IMR-90 (cell line): ENCODE measurements around the gene OR10G2. TPM values are rescaled to one million over a fixed set of nuclear protein-coding genes. Genes with fewer than 3 reads are reported as not detected.

Experiments
- ATAC-seq: fragments of 200-7000 bp; cut with Tn5 transposase; 2 replicates; pipeline ENCODE4 v1.9.1; 2020; ENCODE audit warnings: low read depth, mild to moderate bottlenecking, moderate library complexity
- BruUV-seq: library from RNA; stranded (reverse); fragments of 400-500 nt; replicated peaks from 2 replicates; lab custom pipeline; 2021; lab: Mats Ljungman, UMichigan
- CTCF ChIA-PET: fragments of 300-600 bp; formaldehyde crosslinking; extraction: SDS; loops from one replicate; lab custom pipeline; 2021; ENCODE audit warnings: antibody characterized with exemption; lab: Yijun Ruan, JAX
- POLR2A ChIA-PET: fragments of 300-600 bp; sonication (Branson Sonifier 250); formaldehyde crosslinking; loops from one replicate; lab custom pipeline; 2022; ENCODE audit warnings: antibody characterized with exemption; ENCODE audit not compliant: unreplicated experiment; lab: Charles Lee
- DNase-seq: peaks from one replicate; pipeline ENCODE4 v3.0.0; 2013
- H2AFZ ChIP-seq: replicated peaks from 2 replicates; pipeline ENCODE3; 2013; ENCODE audit warnings: low read length, mild to moderate bottlenecking; ENCODE audit not compliant: poor library complexity
- H2AK5ac ChIP-seq: 2 replicates; pipeline ENCODE4 v1.6.1; 2013; ENCODE audit warnings: low read depth, low read length, inconsistent platforms
- H2AK9ac ChIP-seq: replicated peaks from 2 replicates; pipeline ENCODE3; 2013; ENCODE audit warnings: mild to moderate bottlenecking, low read depth, low read length, moderate library complexity; ENCODE audit not compliant: poor library complexity
- H2BK120ac ChIP-seq: 2 replicates; pipeline ENCODE4 v1.6.1; 2013; ENCODE audit warnings: low read depth, low read length, inconsistent platforms
- H2BK15ac ChIP-seq: 3 replicates; pipeline ENCODE4 v1.6.1; 2013; ENCODE audit warnings: low read depth, low read length, inconsistent platforms
- H2BK20ac ChIP-seq: 2 replicates; pipeline ENCODE4 v1.6.1; 2013; ENCODE audit warnings: low read depth, mild to moderate bottlenecking, inconsistent platforms, low read length, moderate library complexity
- H2BK5ac ChIP-seq: 2 replicates; pipeline ENCODE4 v1.6.1; 2013; ENCODE audit warnings: mild to moderate bottlenecking, low read depth, low read length, inconsistent platforms; ENCODE audit not compliant: poor library complexity, severe bottlenecking
- H3K14ac ChIP-seq: replicated peaks from 2 replicates; pipeline ENCODE4 v1.6.1; 2013; ENCODE audit warnings: low read depth, low read length, inconsistent platforms
- H3K18ac ChIP-seq: 2 replicates; pipeline ENCODE4 v1.6.1; 2013; ENCODE audit warnings: low read depth, low read length, control low read depth
- H3K23ac ChIP-seq: 2 replicates; pipeline ENCODE4 v1.6.1; 2013; ENCODE audit warnings: low read depth, low read length, inconsistent platforms
- H3K27ac ChIP-seq: 2 replicates; pipeline ENCODE4 v1.5.1; 2013; ENCODE audit warnings: mild to moderate bottlenecking, control low read depth, low read length; ENCODE audit not compliant: insufficient read depth
- H3K27me3 ChIP-seq: 2 replicates; pipeline ENCODE4 v1.6.1; 2013; ENCODE audit warnings: low read length; ENCODE audit not compliant: control insufficient read depth, insufficient read depth
- H3K36me3 ChIP-seq: 2 replicates; pipeline ENCODE4 v1.6.1; 2013; ENCODE audit warnings: low read length, mixed read lengths; ENCODE audit not compliant: control insufficient read depth, insufficient read depth
- H3K4ac ChIP-seq: 2 replicates; pipeline ENCODE4 v1.6.1; 2013; ENCODE audit warnings: low read depth, low read length, inconsistent platforms
- H3K4me1 ChIP-seq: 2 replicates; pipeline ENCODE4 v1.6.1; 2013; ENCODE audit warnings: low read length, mixed read lengths; ENCODE audit not compliant: control insufficient read depth, insufficient read depth
- H3K4me2 ChIP-seq: 2 replicates; pipeline ENCODE4 v1.6.1; 2013; ENCODE audit warnings: low read depth, mild to moderate bottlenecking, control low read depth, low read length, moderate library complexity
- H3K4me3 ChIP-seq: 2 replicates; pipeline ENCODE4 v1.5.1; 2013; ENCODE audit warnings: low read depth, mild to moderate bottlenecking, control low read depth, low read length, moderate library complexity; ENCODE audit not compliant: insufficient read depth
- H3K56ac ChIP-seq: 2 replicates; pipeline ENCODE4 v1.6.1; 2013; ENCODE audit warnings: low read length, inconsistent platforms; ENCODE audit not compliant: insufficient read depth; ENCODE audit errors: extremely low read depth
- H3K79me1 ChIP-seq, 2 experiments: 2 replicates each; pipeline ENCODE4 v1.6.1; 2013; ENCODE audit warnings: low read length in 2 of 2, inconsistent platforms in 1 of 2, low read depth in 1 of 2
- H3K9ac ChIP-seq: 2 replicates; pipeline ENCODE4 v1.6.1; 2013; ENCODE audit warnings: low read depth, low read length, control low read depth
- H3K9me1 ChIP-seq: 2 replicates; pipeline ENCODE4 v1.6.1; 2013; ENCODE audit warnings: low read length, inconsistent platforms; ENCODE audit not compliant: insufficient read depth
- H3K9me3 ChIP-seq: 2 replicates; pipeline ENCODE4 v1.6.1; 2013; ENCODE audit warnings: low read length; ENCODE audit not compliant: control insufficient read depth, insufficient read depth
- H4K20me1 ChIP-seq: 2 replicates; pipeline ENCODE4 v1.6.1; 2013; ENCODE audit warnings: low read length, inconsistent platforms; ENCODE audit not compliant: insufficient read depth
- H4K5ac ChIP-seq: 2 replicates; pipeline ENCODE4 v1.6.1; 2013; ENCODE audit warnings: mild to moderate bottlenecking, low read depth, low read length, control low read depth
- H4K8ac ChIP-seq, 2 experiments: 2 replicates each; pipeline ENCODE4 v1.6.1; 2013; ENCODE audit warnings: low read depth in 2 of 2, low read length in 2 of 2, control low read depth in 1 of 2, inconsistent platforms in 1 of 2
- H4K91ac ChIP-seq: 2 replicates; pipeline ENCODE4 v1.6.1; 2013; ENCODE audit warnings: low read depth, low read length, inconsistent platforms; ENCODE audit not compliant: insufficient read depth
- BHLHE40 ChIP-seq: fragments of 150-350 bp; IDR thresholded peaks from 2 replicates; pipeline ENCODE4 v1.6.1; 2016; ENCODE audit warnings: mild to moderate bottlenecking, low read depth, low read length
- CEBPB ChIP-seq: IDR thresholded peaks from 2 replicates; pipeline ENCODE4 v1.6.1; 2012; ENCODE audit warnings: low read depth, low read length, improper control_type of control experiment
- CHD1 ChIP-seq: IDR thresholded peaks from 2 replicates; pipeline ENCODE4 v1.6.1; 2012; ENCODE audit warnings: low read depth, low read length, improper control_type of control experiment
- CTCF ChIP-seq: conservative IDR thresholded peaks from 2 replicates; pipeline ENCODE4 v1.5.1; 2012; ENCODE audit warnings: mild to moderate bottlenecking, low read depth, low read length, improper control_type of control experiment
- ELK1 ChIP-seq: fragments of 150-350 bp; IDR thresholded peaks from 2 replicates; pipeline ENCODE4 v1.6.1; 2016; ENCODE audit warnings: low read depth, mild to moderate bottlenecking, low read length, moderate library complexity, borderline replicate concordance
- FOS ChIP-seq: fragments of 150-350 bp; IDR thresholded peaks from 2 replicates; pipeline ENCODE4 v1.6.1; 2016; ENCODE audit warnings: low read depth, low read length
- MAFK ChIP-seq: IDR thresholded peaks from 2 replicates; pipeline ENCODE4 v1.6.1; 2012; ENCODE audit warnings: low read depth, low read length, improper control_type of control experiment
- MAZ ChIP-seq: IDR thresholded peaks from 2 replicates; pipeline ENCODE4 v1.6.1; 2012; ENCODE audit warnings: low read depth, mild to moderate bottlenecking, low read length, improper control_type of control experiment, moderate library complexity, borderline replicate concordance
- MXI1 ChIP-seq: IDR thresholded peaks from 2 replicates; pipeline ENCODE4 v1.6.1; 2012; ENCODE audit warnings: low read depth, mild to moderate bottlenecking, low read length, moderate library complexity, borderline replicate concordance
- NFE2L2 ChIP-seq: fragments of 150-350 bp; IDR thresholded peaks from 2 replicates; pipeline ENCODE4 v1.6.1; 2016; ENCODE audit warnings: low read depth, mild to moderate bottlenecking, low read length
- POLR2A ChIP-seq: IDR thresholded peaks from 2 replicates; pipeline ENCODE4 v1.6.1; 2012; ENCODE audit warnings: mild to moderate bottlenecking, low read depth, low read length
- RAD21 ChIP-seq: IDR thresholded peaks from 2 replicates; pipeline ENCODE4 v1.6.1; 2012; ENCODE audit warnings: low read length, improper control_type of control experiment
- RCOR1 ChIP-seq: IDR thresholded peaks from 2 replicates; pipeline ENCODE4 v1.6.1; 2012; ENCODE audit warnings: mild to moderate bottlenecking, low read length, improper control_type of control experiment; ENCODE audit not compliant: insufficient replicate concordance
- RFX5 ChIP-seq: IDR thresholded peaks from 2 replicates; pipeline ENCODE4 v1.8.0; 2012; ENCODE audit warnings: low read depth, mild to moderate bottlenecking, low read length, moderate library complexity
- SMC3 ChIP-seq: fragments of 150-350 bp; IDR thresholded peaks from 2 replicates; pipeline ENCODE4 v1.6.1; 2016; ENCODE audit warnings: low read depth, mild to moderate bottlenecking, antibody characterized with exemption, low read length, moderate library complexity
- USF2 ChIP-seq: fragments of 150-350 bp; IDR thresholded peaks from 2 replicates; pipeline ENCODE4 v1.6.1; 2017; ENCODE audit warnings: mild to moderate bottlenecking, antibody characterized with exemption, low read length, low read depth
- WGBS, 2 experiments: methylation state at CpG; one replicate each; pipeline versions ENCODE4 v1.1.5 to v1.1.7; 2013; ENCODE audit warnings: missing lambda C conversion rate in 2 of 2; ENCODE audit not compliant: insufficient read length in 1 of 2; ENCODE audit errors: extremely low coverage in 2 of 2; 5-methylcytosine and 5-hydroxymethylcytosine counted together
- dilution Hi-C: fragments of 300-500 bp; cut with HindIII; formaldehyde crosslinking; loops from one replicate; pipeline ENCODE4 v1.14.3; 2018; ENCODE audit warnings: low sequenced_read_pairs; ENCODE audit not compliant: unreplicated experiment
- in situ Hi-C: fragments of 300-500 bp; cut with MboI; formaldehyde crosslinking; loops from 3 replicates; pipeline ENCODE4 v1.14.3; 2019; ENCODE audit warnings: low sequenced_read_pairs, inconsistent platforms, mixed read lengths
- intact Hi-C: fragments of 100-400 bp; cut with micrococcal nuclease; formaldehyde crosslinking; loops from 2 replicates; pipeline ENCODE4 v1.10.0; 2022
- polyA plus RNA-seq, 3 experiments: library from polyadenylated mRNA; depleted of rRNA; stranded (reverse); fragments of >200 nt; gene quantifications; 2 replicates each; pipeline ENCODE4 v1.2.3, GENCODE V29; 2012; ENCODE audit warnings: low replicate concordance in 1 of 3
- total RNA-seq: library from RNA; depleted of rRNA; stranded (reverse); fragments of >200 nt; gene quantifications from 2 replicates; pipeline ENCODE4 v1.2.3, GENCODE V29; 2012

The OR10G2 gene
- total and polyA plus RNA-seq, 2 of the 4 experiments (the other 2 are of a cell fraction), result not detected

GRCh38 chr14:21642683-21643082, 7.9 kb upstream of the OR10G2 start:
- Histone ChIP-seq H2AK5ac (no peak overlapping the region), H3K4me2 (no peak overlapping the region), H3K9me1 (no peaks in the 10 kb centered on the region), H3K36me3 (no peaks in the 10 kb centered on the region), H2AK9ac (no peak overlapping the region), H2BK15ac (no peak overlapping the region), H3K9ac (no peak overlapping the region), H4K20me1 (no peaks in the 10 kb centered on the region), H4K91ac (no peak overlapping the region), H4K8ac (no peak overlapping the region), H2BK20ac (no peak overlapping the region), H3K23ac (no peak overlapping the region), H3K56ac (no peak overlapping the region), H2BK5ac (no peak overlapping the region), H3K4me1 (no peaks in the 10 kb centered on the region), H4K5ac (no peak overlapping the region), H2BK120ac (no peak overlapping the region), H3K4ac (no peak overlapping the region), H3K27ac (no peak overlapping the region), H3K18ac (no peak overlapping the region), H3K9me3 (no peaks in the 10 kb centered on the region), H3K27me3 (peaks cover 1% of the 10 kb centered on the region; the same call in 1 of the 2 replicates), H3K14ac (no peak overlapping the region), H2AFZ (no peak overlapping the region), H3K4me3 (no peak overlapping the region), H3K79me1 (no peaks in the 10 kb centered on the region)
- in situ Hi-C loops (no loop called here), dilution Hi-C loops (no loop called here), intact Hi-C loops (no loop called here)
- BruUV-seq, result no TSS peak
- DNase-seq (no peak), ATAC-seq (no peak)
- TF ChIP-seq SMC3 (no peak), MAFK (no peak), BHLHE40 (no peak), NFE2L2 (no peak), FOS (no peak), RAD21 (no peak), CTCF (no peak), USF2 (no peak), RFX5 (no peak), MXI1 (no peak), POLR2A (no peak), RCOR1 (no peak), ELK1 (no peak), CEBPB (no peak), CHD1 (no peak), MAZ (no peak)
- WGBS, 2 experiments, result no CpG with 5 or more reads among the region's 3 CpGs
- CTCF ChIA-PET, result no interaction called here
- POLR2A ChIA-PET, result no interaction called here
